ENCODE results near the gene PTGR3. TPM values are rescaled to one million over a fixed set of nuclear protein-coding genes. Genes with fewer than 3 reads are reported as not detected.
A peak's percentile ranks its signal among the peaks of the same experiment; 100 is the strongest.

Gene PTGR3
- total and polyA plus RNA-seq, 5 experiments from 2014 or later, result 14.7 to 35.1 (median 28.5) TPM

DNA sequence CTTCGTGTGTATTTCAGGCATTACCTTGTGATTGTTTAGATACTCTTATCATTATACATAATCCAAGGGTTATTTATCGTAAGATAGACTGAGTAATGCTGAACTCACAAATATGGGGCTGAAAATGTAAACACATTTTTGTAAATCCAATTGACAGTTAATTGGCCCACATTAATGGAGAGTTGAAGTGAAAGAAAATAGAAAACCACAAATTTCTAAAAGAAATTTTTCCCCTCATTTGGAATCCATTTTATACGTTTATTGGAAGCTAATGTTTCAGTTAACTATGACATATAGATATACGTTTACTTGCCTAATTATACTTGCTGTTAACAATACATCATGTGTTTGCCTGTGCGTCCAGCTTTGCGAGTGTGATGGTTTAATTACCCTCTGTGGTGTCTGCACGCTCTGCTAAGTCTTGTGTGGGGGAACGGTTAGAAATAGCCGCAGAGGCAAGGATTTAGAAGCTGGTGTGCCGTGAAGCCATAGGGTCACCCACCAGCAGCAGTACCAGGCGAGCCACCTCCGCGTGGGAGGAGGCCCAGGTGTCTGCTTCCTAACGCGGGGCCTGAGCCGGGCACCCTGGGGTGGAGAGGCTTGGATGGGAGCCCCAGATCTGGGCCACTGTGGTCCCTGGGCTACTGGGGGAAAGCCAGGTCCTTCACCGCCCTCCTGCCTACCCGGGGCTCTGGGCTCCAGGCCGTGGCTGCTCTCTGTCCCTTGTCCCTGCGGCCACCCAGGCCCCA, 39.7 kb upstream of the PTGR3 start:
- Mint-ChIP-seq H3K27ac (peak overlapping the region; percentile 89 to 98 (median 95)), H3K9me3 (no peaks in the 10 kb centered on the region), H3K36me3 (no peaks in the 10 kb centered on the region), H3K4me1 (peaks cover 34 to 86% (median 79%) of the 10 kb centered on the region in 4 donors), H3K27me3 (no peaks in the 10 kb centered on the region), H3K4me3 (peak overlapping the region; percentile 80 to 93 (median 89))
- POLR2A ChIA-PET, result interaction anchor here (1.4 to 9.1 kb wide), 2 partner anchors 20 to 39 kb away, joined by 6 to 93 read pairs; partner anchors contain the start of genes PTGR3 and TSHZ1
- no peak for DNase-seq
- ATAC-seq, result no peak

DNA sequence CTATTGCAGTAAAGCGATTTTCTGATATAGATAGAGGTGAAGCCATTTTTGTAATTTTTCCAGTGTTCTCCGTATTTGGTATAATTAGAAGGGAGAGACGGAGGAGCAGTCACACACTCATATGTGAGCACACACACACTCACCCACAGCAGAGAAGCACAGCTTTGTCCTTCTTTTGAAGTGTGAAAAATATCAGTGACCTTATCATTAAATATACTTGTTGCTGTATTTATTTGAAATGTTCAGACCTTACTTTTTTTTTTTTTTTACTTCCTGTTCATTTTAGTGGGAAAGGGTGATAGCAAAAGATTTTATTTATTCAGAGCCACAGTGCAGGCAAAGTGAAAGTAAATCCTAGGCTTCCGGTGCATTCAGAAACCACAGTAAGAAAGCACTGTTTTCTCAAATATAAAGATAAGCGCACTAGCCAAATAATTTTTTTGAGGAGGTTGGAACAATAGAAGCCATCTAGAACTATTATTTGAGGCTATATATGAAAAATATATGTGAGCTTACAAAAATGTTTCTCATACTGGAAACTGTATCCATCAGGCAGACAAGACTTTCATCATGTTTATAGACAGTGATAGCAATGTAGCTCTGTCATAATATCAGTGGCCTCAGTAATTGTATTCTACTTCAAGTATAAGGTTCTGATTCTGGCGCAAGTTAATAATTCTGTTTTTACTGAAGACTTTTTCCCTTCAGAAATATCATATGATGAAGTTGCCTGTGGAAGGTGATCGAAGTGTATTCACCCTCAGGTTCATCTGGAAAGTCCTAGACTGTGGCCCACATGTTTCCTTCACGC, 38.9 kb upstream of the PTGR3 start:
- H3K36me3 Mint-ChIP-seq, result no peaks in the 10 kb centered on the region
- peak in 3 of 10 donors; percentile 52 to 58 (median 55) for DNase-seq
- peak overlapping the region; percentile 80 to 93 (median 89) for H3K4me3 Mint-ChIP-seq
- peak; percentile 54 to 64 for ATAC-seq
- peak overlapping the region; percentile 89 to 98 (median 95) for H3K27ac Mint-ChIP-seq
- H3K9me3 Mint-ChIP-seq, result no peaks in the 10 kb centered on the region
- peaks cover 36 to 85% (median 80%) of the 10 kb centered on the region in 4 donors for H3K4me1 Mint-ChIP-seq
- POLR2A ChIA-PET, result interaction anchor here (1.0 to 9.1 kb wide), 3 partner anchors 19 to 177 kb away, joined by 3 to 93 read pairs (median 6); partner anchors contain the start of genes PTGR3 and TSHZ1
- no peaks in the 10 kb centered on the region for H3K27me3 Mint-ChIP-seq

DNA sequence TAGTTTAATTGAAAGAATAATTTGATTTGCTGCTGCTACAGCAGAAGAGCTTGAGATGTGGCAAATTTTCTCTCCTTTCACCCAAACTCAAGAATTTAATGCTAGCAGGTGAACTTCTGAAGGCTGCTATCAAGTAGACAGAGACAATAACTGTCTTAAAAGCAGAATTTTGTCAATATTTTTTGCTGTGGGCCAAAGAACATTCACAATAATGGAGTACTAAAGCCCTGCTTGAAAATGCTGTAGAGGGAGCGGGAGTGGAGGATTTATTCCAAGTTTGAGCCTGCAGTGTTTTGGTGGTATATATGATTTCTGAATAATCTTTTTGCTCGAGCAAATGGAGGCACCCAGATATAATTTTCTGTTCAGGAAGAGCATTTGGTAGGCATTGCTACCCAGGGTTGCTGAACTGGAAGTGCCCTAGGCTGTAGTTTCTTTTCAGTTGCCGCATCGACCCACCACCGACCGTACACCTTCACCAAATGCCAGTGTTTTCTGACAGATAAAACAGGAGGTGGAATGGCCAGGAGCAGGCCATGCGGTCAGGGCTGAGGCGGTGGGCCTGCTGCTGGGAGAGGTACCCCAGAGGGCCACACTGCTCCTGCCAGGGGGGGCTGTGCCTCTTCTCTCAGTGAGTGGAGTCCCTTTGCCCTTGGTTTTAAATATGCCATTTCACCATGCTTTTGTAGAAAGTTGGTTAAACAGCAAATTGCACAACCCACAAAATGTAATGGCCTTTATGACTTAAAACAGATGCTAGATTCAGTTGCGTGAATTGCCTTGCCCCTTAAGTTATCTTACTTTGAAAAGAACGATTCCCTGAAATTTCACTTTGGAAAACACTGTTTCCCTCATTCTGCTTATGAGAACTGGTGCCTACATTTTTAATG, 38.0 kb upstream of the PTGR3 start:
- ATAC-seq (peak; percentile 12 to 28), DNase-seq (peak in 1 of 10 donors; percentile 31)
- no peaks in the 10 kb centered on the region for H3K27me3 Mint-ChIP-seq
- H3K36me3 Mint-ChIP-seq, result no peaks in the 10 kb centered on the region
- peaks cover 36 to 87% (median 83%) of the 10 kb centered on the region in 4 donors for H3K4me1 Mint-ChIP-seq
- POLR2A ChIA-PET, result interaction anchor here (0.6 to 9.1 kb wide), 7 partner anchors 18 to 838 kb away, joined by 3 to 93 read pairs (median 4); partner anchors contain the start of genes PTGR3 and TSHZ1
- H3K27ac Mint-ChIP-seq, result peak overlapping the region; percentile 89 to 98 (median 95)
- peak overlapping the region; percentile 80 to 93 (median 89) for H3K4me3 Mint-ChIP-seq
- no peaks in the 10 kb centered on the region for H3K9me3 Mint-ChIP-seq

DNA sequence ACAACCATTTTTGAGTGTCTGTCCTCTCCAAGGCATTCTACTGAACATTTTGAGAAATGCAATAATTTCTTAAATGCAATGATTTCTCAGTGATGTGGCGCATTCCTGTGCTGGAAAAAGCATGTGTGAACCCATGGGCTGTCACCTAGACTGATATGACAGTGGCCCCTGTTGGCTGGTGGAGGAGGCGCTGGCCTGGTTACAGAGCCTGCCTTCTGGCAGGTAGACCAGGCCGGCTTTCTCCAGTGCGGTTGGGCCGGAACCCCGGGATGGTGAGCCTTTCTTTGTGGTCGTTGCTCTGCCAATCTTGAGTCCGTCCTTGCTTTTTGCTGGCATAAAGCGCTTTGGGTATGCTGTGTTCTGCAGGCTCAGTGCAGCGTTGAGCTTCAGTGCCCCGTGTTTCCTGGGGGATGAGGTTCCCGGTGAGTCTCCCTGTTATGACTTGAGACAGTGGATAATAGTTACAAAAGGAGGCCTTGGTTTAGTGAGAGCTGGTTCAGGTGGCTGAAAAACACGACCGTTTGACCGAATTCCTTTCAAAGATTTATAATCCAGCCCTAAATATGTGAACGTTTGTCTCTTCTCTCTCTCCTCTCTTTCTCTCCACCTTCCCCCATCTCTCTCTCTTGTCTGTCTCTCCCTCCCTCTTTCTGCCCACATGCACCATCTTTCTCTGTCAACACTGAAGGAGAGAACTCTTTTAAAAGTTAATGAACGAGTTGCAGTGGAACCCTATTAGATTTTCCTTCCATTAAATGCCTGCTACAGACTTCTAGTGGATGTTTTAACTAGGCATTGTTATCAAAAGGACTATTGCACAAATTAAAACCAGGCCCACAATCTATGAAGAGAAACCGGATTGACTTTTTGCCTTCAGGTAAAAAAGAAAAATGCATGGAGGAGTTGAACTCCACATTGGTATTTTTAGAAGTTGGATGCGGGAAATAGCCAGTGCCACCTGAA, 35.7 kb upstream of the PTGR3 start:
- POLR2A ChIA-PET, result interaction anchor here (1.6 to 9.1 kb wide), 4 partner anchors 16 to 35 kb away, joined by 4 to 93 read pairs (median 11); partner anchors contain the start of genes PTGR3 and TSHZ1
- Mint-ChIP-seq H3K27me3 (no peaks in the 10 kb centered on the region), H3K36me3 (peaks cover 0 to 5% (median 1%) of the 10 kb centered on the region in 3 donors), H3K27ac (peak overlapping the region; percentile 50 to 97 (median 80)), H3K4me1 (peaks cover 32 to 85% (median 80%) of the 10 kb centered on the region in 4 donors), H3K4me3 (peak overlapping the region in 3 of 10 donors; percentile 0 to 60 (median 26)), H3K9me3 (no peaks in the 10 kb centered on the region)
- peak in 1 of 2 donors; percentile 46 for ATAC-seq
- DNase-seq, result peak in 3 of 10 donors; percentile 30 to 68 (median 46)

DNA sequence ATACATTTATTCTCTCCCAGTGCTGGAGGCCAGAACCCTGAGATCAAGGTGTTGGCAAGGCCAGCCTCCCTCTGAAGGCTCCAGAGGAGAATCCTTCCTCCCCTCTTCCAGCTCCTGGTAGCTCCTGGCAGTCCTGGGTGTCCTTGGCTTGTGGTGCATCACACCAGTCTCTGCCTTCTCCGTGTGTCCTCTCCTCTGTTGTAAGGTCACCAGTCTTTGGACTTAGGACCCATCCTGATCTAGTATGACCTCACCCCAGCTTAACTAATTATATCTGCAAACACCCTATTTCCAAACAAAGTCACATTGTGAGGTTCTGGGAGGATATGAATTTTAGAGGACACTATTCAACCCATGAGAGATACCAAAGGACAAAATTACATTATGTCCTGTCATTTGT, 32.8 kb upstream of the PTGR3 start:
- POLR2A ChIA-PET, result interaction anchor here (9.1 kb wide), 1 partner anchor 32 kb away, joined by 93 read pairs; the partner anchor contains the start of genes PTGR3 and TSHZ1
- DNase-seq (no peak), ATAC-seq (no peak)
- Mint-ChIP-seq H3K9me3 (no peaks in the 10 kb centered on the region), H3K36me3 (peaks cover 0 to 10% (median 6%) of the 10 kb centered on the region in 3 donors), H3K4me1 (peaks cover 35 to 80% (median 66%) of the 10 kb centered on the region in 4 donors), H3K27ac (peak overlapping the region in 3 of 10 donors; percentile 19 to 22 (median 22)), H3K4me3 (no peak overlapping the region), H3K27me3 (no peaks in the 10 kb centered on the region)

DNA sequence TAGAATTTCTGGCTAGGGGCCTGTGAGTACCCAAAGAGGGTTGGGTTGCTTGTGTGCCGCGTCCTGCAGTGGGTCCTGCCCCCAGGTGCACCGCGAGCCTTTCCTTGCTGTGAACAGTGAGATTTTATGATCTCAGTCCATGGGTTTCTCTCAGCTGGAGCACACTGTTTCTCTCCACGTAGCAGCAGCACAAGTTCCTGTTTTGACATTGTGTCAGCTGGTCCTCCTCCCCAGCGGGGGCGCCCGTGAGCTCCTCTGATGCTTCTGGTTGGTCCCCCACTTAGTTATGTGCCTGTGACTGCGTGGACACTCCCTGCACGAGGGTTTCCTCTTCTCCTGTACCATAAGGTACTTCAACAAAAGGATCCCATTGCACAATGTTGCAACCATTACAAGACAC, 31.5 kb upstream of the PTGR3 start:
- H3K27me3 Mint-ChIP-seq, result no peaks in the 10 kb centered on the region
- H3K27ac Mint-ChIP-seq, result peak overlapping the region in 1 of 10 donors; percentile 37
- no peaks in the 10 kb centered on the region for H3K9me3 Mint-ChIP-seq
- DNase-seq (no peak), ATAC-seq (peak in 1 of 2 donors; percentile 54)
- POLR2A ChIA-PET, result interaction anchor here (9.1 kb wide), 1 partner anchor 30 kb away, joined by 93 read pairs; the partner anchor contains the start of genes PTGR3 and TSHZ1
- H3K4me1 Mint-ChIP-seq, result peaks cover 27 to 74% (median 62%) of the 10 kb centered on the region in 4 donors
- no peak overlapping the region for H3K4me3 Mint-ChIP-seq
- H3K36me3 Mint-ChIP-seq, result peaks cover 0 to 15% (median 9%) of the 10 kb centered on the region in 3 donors

DNA sequence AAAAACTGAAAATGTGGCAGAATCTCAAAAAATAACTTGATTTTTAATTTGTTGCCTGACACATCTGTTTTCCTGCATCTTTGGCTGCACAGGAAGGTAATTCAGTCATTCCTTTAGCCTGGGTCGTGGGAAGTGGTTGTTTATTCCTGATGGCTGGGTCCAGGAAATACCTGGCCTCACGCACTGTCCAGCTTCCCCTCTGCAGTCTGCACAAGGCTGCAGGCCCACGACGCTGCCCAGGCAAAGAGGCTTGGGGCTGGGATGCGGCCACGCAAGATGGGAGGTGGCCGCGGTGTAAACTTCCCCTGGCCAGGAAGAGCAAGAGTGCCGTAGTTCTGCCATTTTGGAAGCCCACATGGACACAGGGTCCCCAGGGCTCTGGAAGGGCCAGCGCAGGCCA, 29.8 kb upstream of the PTGR3 start:
- POLR2A ChIA-PET, result no interaction called here
- DNase-seq (no peak), ATAC-seq (no peak)
- H3K9me3 Mint-ChIP-seq, result no peaks in the 10 kb centered on the region
- no peaks in the 10 kb centered on the region for H3K27me3 Mint-ChIP-seq
- H3K36me3 Mint-ChIP-seq, result peaks cover 0 to 17% (median 13%) of the 10 kb centered on the region in 3 donors
- H3K27ac Mint-ChIP-seq, result peak overlapping the region in 2 of 10 donors; percentile 60 to 85
- H3K4me3 Mint-ChIP-seq, result no peak overlapping the region
- peaks cover 28 to 73% (median 54%) of the 10 kb centered on the region in 4 donors for H3K4me1 Mint-ChIP-seq

DNA sequence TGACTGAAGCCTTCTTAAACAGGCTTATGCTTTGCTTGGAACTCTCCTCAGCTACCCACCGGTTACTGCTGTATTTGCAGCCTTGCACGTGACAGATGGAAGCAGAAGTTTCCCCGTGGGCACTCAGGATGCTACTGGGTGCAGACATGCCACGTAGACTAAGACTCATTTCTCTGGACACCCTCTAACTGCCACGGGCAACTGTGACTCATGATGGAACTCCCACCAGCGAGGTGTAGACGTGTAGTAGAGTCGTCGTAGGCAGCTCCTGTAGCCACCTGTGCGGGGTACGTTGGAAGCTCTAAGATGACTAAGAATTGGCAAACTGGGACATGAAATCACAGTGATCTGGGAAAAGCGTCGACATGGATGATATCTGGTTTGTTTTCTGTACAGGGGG, 29.2 kb upstream of the PTGR3 start:
- Mint-ChIP-seq H3K4me1 (peaks cover 28 to 73% (median 55%) of the 10 kb centered on the region in 4 donors), H3K27me3 (no peaks in the 10 kb centered on the region), H3K36me3 (peaks cover 0 to 17% (median 13%) of the 10 kb centered on the region in 3 donors), H3K9me3 (no peaks in the 10 kb centered on the region), H3K27ac (peak overlapping the region in 3 of 10 donors; percentile 5 to 88 (median 85)), H3K4me3 (no peak overlapping the region)
- ATAC-seq (no peak), DNase-seq (no peak)
- POLR2A ChIA-PET, result no interaction called here

- Mint-ChIP-seq H3K27ac (peak overlapping the region in 1 of 10 donors; percentile 14), H3K9me3 (no peaks in the 10 kb centered on the region), H3K4me1 (peaks cover 22 to 66% (median 43%) of the 10 kb centered on the region in 4 donors), H3K27me3 (no peaks in the 10 kb centered on the region), H3K4me3 (no peak overlapping the region), H3K36me3 (peaks cover 0 to 17% (median 10%) of the 10 kb centered on the region in 3 donors)
- ATAC-seq, result no peak
- DNase-seq, result no peak
- POLR2A ChIA-PET, result no interaction called here
Measured at GRCh38 chr18:75235896-75236295, 27.0 kb upstream of the PTGR3 start.

DNA sequence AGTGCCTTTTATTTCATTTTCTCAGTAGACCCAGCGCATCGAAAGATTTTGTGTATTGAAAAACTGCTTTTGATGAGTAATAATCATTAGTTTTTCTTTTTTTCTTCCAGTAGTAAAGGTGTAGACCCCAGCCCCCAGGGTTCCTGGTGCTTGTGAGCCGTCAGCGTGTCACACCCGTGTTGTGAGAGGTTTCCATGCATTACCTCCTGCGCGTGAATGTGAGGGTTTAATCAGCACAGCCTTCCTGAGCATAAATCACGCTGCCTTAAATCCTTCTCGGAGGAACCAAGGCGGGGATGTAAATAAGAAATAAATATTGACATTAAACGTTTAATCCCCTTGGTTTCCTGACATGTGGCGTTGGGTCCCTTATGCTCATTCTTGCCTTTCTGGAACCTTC, 26.0 kb upstream of the PTGR3 start:
- ATAC-seq (no peak), DNase-seq (no peak)
- H3K36me3 Mint-ChIP-seq, result peaks cover 0 to 25% (median 14%) of the 10 kb centered on the region in 3 donors
- H3K27me3 Mint-ChIP-seq, result no peaks in the 10 kb centered on the region
- H3K4me3 Mint-ChIP-seq, result no peak overlapping the region
- no peak overlapping the region for H3K27ac Mint-ChIP-seq
- POLR2A ChIA-PET, result no interaction called here
- peaks cover 20 to 67% (median 49%) of the 10 kb centered on the region in 4 donors for H3K4me1 Mint-ChIP-seq
- H3K9me3 Mint-ChIP-seq, result no peaks in the 10 kb centered on the region

- DNase-seq (no peak), ATAC-seq (peak in 1 of 2 donors; percentile 37)
- Mint-ChIP-seq H3K4me3 (no peak overlapping the region), H3K27ac (peak overlapping the region in 1 of 10 donors; percentile 57), H3K9me3 (no peaks in the 10 kb centered on the region), H3K4me1 (peaks cover 26 to 82% (median 71%) of the 10 kb centered on the region in 4 donors), H3K27me3 (no peaks in the 10 kb centered on the region), H3K36me3 (peaks cover 0 to 19% (median 10%) of the 10 kb centered on the region in 3 donors)
- POLR2A ChIA-PET, result no interaction called here
Measured at GRCh38 chr18:75231053-75231406, 22.1 kb upstream of the PTGR3 start.

All from naive thymus-derived CD8-positive, alpha-beta T cell (primary cell).